ENCODE results near the gene TPM4. TPM values are rescaled to one million over a fixed set of nuclear protein-coding genes. Genes with fewer than 3 reads are reported as not detected.

The TPM4 gene
- total and polyA plus RNA-seq, 2 experiments from 2014 or later = 223 to 288 TPM

- TF ChIP-seq, protein P1, sequence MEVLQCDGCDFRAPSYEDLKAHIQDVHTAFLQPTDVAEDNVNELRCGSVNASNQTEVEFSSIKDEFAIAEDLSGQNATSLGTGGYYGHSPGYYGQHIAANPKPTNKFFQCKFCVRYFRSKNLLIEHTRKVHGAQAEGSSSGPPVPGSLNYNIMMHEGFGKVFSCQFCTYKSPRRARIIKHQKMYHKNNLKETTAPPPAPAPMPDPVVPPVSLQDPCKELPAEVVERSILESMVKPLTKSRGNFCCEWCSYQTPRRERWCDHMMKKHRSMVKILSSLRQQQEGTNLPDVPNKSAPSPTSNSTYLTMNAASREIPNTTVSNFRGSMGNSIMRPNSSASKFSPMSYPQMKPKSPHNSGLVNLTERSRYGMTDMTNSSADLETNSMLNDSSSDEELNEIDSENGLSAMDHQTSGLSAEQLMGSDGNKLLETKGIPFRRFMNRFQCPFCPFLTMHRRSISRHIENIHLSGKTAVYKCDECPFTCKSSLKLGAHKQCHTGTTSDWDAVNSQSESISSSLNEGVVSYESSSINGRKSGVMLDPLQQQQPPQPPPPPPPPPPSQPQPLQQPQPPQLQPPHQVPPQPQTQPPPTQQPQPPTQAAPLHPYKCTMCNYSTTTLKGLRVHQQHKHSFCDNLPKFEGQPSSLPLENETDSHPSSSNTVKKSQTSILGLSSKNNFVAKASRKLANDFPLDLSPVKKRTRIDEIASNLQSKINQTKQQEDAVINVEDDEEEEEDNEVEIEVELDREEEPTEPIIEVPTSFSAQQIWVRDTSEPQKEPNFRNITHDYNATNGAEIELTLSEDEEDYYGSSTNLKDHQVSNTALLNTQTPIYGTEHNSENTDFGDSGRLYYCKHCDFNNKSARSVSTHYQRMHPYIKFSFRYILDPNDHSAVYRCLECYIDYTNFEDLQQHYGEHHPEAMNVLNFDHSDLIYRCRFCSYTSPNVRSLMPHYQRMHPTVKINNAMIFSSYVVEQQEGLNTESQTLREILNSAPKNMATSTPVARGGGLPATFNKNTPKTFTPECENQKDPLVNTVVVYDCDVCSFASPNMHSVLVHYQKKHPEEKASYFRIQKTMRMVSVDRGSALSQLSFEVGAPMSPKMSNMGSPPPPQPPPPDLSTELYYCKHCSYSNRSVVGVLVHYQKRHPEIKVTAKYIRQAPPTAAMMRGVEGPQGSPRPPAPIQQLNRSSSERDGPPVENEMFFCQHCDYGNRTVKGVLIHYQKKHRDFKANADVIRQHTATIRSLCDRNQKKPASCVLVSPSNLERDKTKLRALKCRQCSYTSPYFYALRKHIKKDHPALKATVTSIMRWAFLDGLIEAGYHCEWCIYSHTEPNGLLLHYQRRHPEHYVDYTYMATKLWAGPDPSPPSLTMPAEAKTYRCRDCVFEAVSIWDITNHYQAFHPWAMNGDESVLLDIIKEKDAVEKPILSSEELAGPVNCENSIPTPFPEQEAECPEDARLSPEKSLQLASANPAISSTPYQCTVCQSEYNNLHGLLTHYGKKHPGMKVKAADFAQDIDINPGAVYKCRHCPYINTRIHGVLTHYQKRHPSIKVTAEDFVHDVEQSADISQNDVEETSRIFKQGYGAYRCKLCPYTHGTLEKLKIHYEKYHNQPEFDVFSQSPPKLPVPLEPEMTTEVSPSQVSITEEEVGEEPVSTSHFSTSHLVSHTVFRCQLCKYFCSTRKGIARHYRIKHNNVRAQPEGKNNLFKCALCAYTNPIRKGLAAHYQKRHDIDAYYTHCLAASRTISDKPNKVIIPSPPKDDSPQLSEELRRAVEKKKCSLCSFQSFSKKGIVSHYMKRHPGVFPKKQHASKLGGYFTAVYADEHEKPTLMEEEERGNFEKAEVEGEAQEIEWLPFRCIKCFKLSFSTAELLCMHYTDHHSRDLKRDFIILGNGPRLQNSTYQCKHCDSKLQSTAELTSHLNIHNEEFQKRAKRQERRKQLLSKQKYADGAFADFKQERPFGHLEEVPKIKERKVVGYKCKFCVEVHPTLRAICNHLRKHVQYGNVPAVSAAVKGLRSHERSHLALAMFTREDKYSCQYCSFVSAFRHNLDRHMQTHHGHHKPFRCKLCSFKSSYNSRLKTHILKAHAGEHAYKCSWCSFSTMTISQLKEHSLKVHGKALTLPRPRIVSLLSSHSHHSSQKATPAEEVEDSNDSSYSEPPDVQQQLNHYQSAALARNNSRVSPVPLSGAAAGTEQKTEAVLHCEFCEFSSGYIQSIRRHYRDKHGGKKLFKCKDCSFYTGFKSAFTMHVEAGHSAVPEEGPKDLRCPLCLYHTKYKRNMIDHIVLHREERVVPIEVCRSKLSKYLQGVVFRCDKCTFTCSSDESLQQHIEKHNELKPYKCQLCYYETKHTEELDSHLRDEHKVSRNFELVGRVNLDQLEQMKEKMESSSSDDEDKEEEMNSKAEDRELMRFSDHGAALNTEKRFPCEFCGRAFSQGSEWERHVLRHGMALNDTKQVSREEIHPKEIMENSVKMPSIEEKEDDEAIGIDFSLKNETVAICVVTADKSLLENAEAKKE (CRISPR knock-in tag; IDR thresholded peaks at IDR 0.05) = no peak
- TF ChIP-seq NANOG (IDR thresholded peaks at IDR 0.05; ENCODE audit: borderline replicate concordance) (no peak), STAT1 (IDR thresholded peaks at IDR 0.05; ENCODE audit: unreplicated experiment) (no peak), EZH2phosphoT487 (IDR thresholded peaks at IDR 0.05; ENCODE audit: unreplicated experiment) (no peak), ZNF114 (CRISPR knock-in tag; IDR thresholded peaks at IDR 0.05) (no peak), POLR2AphosphoS5 (IDR thresholded peaks at IDR 0.05; ENCODE audit: low read depth) (no peak), ZNF331 (CRISPR knock-in tag; IDR thresholded peaks at IDR 0.05; ENCODE audit: low read depth) (no peak)
- TF ChIP-seq, protein P2, sequence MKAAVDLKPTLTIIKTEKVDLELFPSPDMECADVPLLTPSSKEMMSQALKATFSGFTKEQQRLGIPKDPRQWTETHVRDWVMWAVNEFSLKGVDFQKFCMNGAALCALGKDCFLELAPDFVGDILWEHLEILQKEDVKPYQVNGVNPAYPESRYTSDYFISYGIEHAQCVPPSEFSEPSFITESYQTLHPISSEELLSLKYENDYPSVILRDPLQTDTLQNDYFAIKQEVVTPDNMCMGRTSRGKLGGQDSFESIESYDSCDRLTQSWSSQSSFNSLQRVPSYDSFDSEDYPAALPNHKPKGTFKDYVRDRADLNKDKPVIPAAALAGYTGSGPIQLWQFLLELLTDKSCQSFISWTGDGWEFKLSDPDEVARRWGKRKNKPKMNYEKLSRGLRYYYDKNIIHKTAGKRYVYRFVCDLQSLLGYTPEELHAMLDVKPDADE (IDR thresholded peaks at IDR 0.05) = no peak
These were observed 2.8 kb upstream of the TPM4 start (continued) for GRCh38 chr19:16073481-16073880.

GRCh38 chr19:16073988-16074387 lies 2.3 kb upstream of the TPM4 start:
- no peaks in the 10 kb centered on the region for H3K36me3 ChIP-seq (ENCODE audit: insufficient read depth)
- no peak overlapping the region for H3K27ac ChIP-seq (ENCODE audit: low read depth)

More at GRCh38 chr19:16073988-16074387, 2.3 kb upstream of the TPM4 start:
- no peak for TF ChIP-seq JUNB (IDR thresholded peaks at IDR 0.05; ENCODE audit: unreplicated experiment)
- no peak for TF ChIP-seq ZNF114 (CRISPR knock-in tag; IDR thresholded peaks at IDR 0.05)
- TF ChIP-seq NANOG (IDR thresholded peaks at IDR 0.05; ENCODE audit: borderline replicate concordance) = no peak
- TF ChIP-seq REST (IDR thresholded peaks at IDR 0.05; ENCODE audit: unreplicated experiment) = no peak
- TF ChIP-seq ZNF331 (CRISPR knock-in tag; IDR thresholded peaks at IDR 0.05; ENCODE audit: low read depth) = no peak
- no peak for TF ChIP-seq CREB1 (CRISPR knock-in tag; IDR thresholded peaks at IDR 0.05; ENCODE audit: low read depth)
- TF ChIP-seq EZH2phosphoT487 (IDR thresholded peaks at IDR 0.05; ENCODE audit: unreplicated experiment) = no peak
- peaks cover 38% of the 10 kb centered on the region for H3K27me3 Mint-ChIP-seq (ENCODE audit: insufficient read depth, low read depth, poor library complexity)
- Histone ChIP-seq H3F3A (replicated peaks; ENCODE audit: low read depth) (peaks cover 15% of the 10 kb centered on the region; the same call in 1 of the 2 replicates), H3K79me2 (replicated peaks; ENCODE audit: insufficient read depth) (peaks cover 19% of the 10 kb centered on the region), H3K4me1 (ENCODE audit: insufficient read depth) (peaks cover 18% of the 10 kb centered on the region), H3K9me2 (ENCODE audit: insufficient read depth) (no peaks in the 10 kb centered on the region), H3K4me2 (no peak overlapping the region), H3K27me3 (ENCODE audit: insufficient read depth) (no peaks in the 10 kb centered on the region), H2AFZ (no peak overlapping the region), H4K20me1 (replicated peaks; ENCODE audit: insufficient read depth) (no peaks in the 10 kb centered on the region), H3K4me3 (no peak overlapping the region)
- H3K27ac Mint-ChIP-seq = no peak overlapping the region
- no peak overlapping the region; the same call in 2 of the 3 replicates for H3K4me3 Mint-ChIP-seq
- H3K9me3 Mint-ChIP-seq = peaks cover 9% of the 10 kb centered on the region
- no peak for DNase-seq (ENCODE audit: low spot score)
- peaks cover 24% of the 10 kb centered on the region for H3K36me3 Mint-ChIP-seq (ENCODE audit: low read depth)
- H3K4me1 Mint-ChIP-seq = peaks cover 24% of the 10 kb centered on the region
- no peak for ATAC-seq
